ENCODE results near the gene FDX2. TPM values are rescaled to one million over a fixed set of nuclear protein-coding genes. Genes with fewer than 3 reads are reported as not detected.

The FDX2 gene
- total and polyA plus RNA-seq, 2 donors (not counting 3 experiments of a cell fraction or from before 2014, with no cell fraction given) = 20.5 to 59.8 TPM

DNA sequence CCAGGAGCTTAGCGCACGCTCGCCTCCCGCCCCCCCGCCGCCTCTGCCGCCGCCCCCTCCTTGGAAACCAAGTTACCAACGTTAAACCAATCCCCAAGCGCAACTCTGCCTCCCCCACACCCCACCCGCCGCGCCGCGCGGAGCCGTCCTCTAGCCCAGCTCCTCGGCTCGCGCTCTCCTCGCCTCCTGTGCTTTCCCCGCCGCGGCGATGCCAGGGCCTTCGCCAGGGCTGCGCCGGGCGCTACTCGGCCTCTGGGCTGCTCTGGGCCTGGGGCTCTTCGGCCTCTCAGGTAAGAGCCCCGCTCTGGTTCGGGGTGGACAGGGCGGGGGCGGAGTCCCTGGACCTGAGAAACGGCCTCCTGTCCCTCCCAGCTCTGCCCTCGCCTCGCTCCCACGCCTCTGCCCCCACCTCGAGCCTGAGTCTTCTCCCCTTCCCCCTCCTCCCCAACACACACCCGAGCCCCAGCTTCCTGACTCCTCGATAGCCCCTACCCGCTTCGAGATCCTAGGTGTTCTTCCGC, 25.9 kb downstream of the FDX2 start, which contains the start of gene ICAM5:
Gene ICAM5 (plus strand): TSS at position 117 of the 521 bp plus-strand sequence. CDS start 92 bp downstream, at position 209.
- FAIRE-seq = no peak
- dilution Hi-C loops (cut with MboI; ENCODE audit: extremely low pct_ligation_motif_present, low sequenced_read_pairs) = no loop called here

DNA sequence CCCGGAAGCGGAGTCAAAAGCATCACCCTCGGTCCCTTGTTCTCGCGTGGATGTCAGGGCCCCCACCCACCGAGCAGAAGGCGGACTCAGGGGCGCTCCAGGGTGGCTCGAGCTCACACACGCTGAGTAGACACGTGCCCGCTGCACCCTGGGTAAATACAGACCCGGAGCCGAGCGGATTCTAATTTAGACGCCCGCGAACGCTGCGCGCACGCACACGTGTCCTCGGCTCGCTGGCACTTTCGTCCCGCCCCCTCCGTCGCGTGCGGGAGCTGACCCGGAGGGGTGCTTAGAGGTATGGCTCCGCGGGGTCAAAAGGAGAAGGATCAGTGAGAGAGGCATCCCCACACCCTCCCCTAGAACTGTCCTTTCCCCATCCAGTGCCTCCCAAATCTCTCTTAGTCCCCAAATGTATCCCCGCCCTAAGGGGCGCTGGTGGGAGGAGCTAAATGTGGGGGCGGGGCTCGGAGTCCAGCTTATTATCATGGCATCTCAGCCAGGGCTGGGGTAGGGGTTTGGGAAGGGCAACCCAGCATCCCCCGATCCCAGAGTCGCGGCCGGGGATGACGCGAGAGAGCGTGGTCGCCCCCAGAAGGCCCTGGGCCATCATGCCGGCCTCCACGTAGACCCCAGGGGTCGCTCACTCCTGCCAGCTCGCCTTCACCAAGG, 26.5 kb downstream of the FDX2 start:
- H3K4me3 ChIP-seq (replicated peaks in 1 of 3; ENCODE audit: insufficient read depth in 1 of 3, low read depth in 1 of 3, low read length in 3 of 3) = peak overlapping the region in 1 of 3 experiments; percentile 9
- no peak for FAIRE-seq

More for the DNA sequence above, 25.9 kb downstream of the FDX2 start, which contains the start of gene ICAM5:
- Histone ChIP-seq H3K4me1 (ENCODE audit: control insufficient read depth, extremely low read depth, insufficient read depth, low read length) (peaks cover 27% of the 10 kb centered on the region), H3K9me3 (replicated peaks; ENCODE audit: control insufficient read depth, insufficient read depth, low read length) (no peaks in the 10 kb centered on the region), H3K36me3 (ENCODE audit: control insufficient read depth in 2 of 2, extremely low read depth in 1 of 2, insufficient read depth in 2 of 2, low read length in 2 of 2) (no peaks in the 10 kb centered on the region), H3K9me1 (replicated peaks; ENCODE audit: control insufficient read depth, extremely low read depth, insufficient read depth, low read length) (no peaks in the 10 kb centered on the region), H3K79me2 (ENCODE audit: control insufficient read depth, insufficient read depth, low read length) (no peaks in the 10 kb centered on the region), H3K9ac (replicated peaks; ENCODE audit: extremely low read depth, insufficient read depth, low read length) (no peak within 1 kb of the TSS), H3K27ac (ENCODE audit: insufficient read depth, low read depth, low read length) (no peak within 1 kb of the TSS), H3K27me3 (ENCODE audit: control insufficient read depth in 2 of 2, insufficient read depth in 2 of 2, low read length in 2 of 2) (peaks cover 42 to 56% of the 10 kb centered on the region in 2 experiments), H3K4me3 (replicated peaks in 1 of 3; ENCODE audit: insufficient read depth in 1 of 3, low read depth in 1 of 3, low read length in 3 of 3) (peak within 1 kb of the TSS in 1 of 3 experiments; percentile 9), H2AFZ (ENCODE audit: low read depth, low read length) (peak within 1 kb of the TSS; percentile 81), H3K4me2 (ENCODE audit: insufficient read depth, low read length) (peak within 1 kb of the TSS; percentile 51), H4K20me1 (replicated peaks; ENCODE audit: control insufficient read depth, extremely low read depth, insufficient read depth, low read length) (no peaks in the 10 kb centered on the region)
- BruUV-seq (replicated peaks) = no TSS peak
- CTCF ChIA-PET = interaction anchor here (0.7 to 2.4 kb wide), 8 partner anchors 10 to 127 kb away, joined by 3 to 29 read pairs (median 4); partner anchors contain the start of genes ICAM1 and ZGLP1
- POLR2A ChIA-PET = interaction anchor here (0.6 to 1.8 kb wide), 4 partner anchors 12 to 93 kb away, joined by 3 to 10 read pairs (median 7); partner anchors contain the start of gene ICAM1
- DNase-seq (ENCODE audit: low read depth, low spot score) = no peak
- intact Hi-C loops (cut with micrococcal nuclease) = loop anchor here (2.0 kb wide), 1 partner anchor 45 kb away; no protein-coding TSS in a partner anchor
- TF ChIP-seq POLR2A (IDR thresholded peaks at IDR 0.05; ENCODE audit: low read depth, low read length) = no peak
- TF ChIP-seq EZH2 (IDR thresholded peaks at IDR 0.05; ENCODE audit: borderline replicate concordance, low read depth, low read length, severe bottlenecking) = peak; percentile 37

More for the DNA sequence above, 26.5 kb downstream of the FDX2 start:
- TF ChIP-seq JUN (IDR thresholded peaks at IDR 0.05; ENCODE audit: borderline replicate concordance, insufficient read depth, insufficient read length, low read depth) = no peak
- peak; percentile 12 for TF ChIP-seq EZH2 (IDR thresholded peaks at IDR 0.05; ENCODE audit: borderline replicate concordance, low read depth, low read length, severe bottlenecking)
- TF ChIP-seq MYC (IDR thresholded peaks at IDR 0.05; ENCODE audit: low read depth, low read length) = no peak
- peak; percentile 74 for TF ChIP-seq MAX (IDR thresholded peaks at IDR 0.05; ENCODE audit: insufficient read depth, insufficient read length)
- no peak for TF ChIP-seq POLR2AphosphoS5 (IDR thresholded peaks at IDR 0.05; ENCODE audit: insufficient read depth, low read depth, low read length)
- no TSS peak for BruUV-seq (replicated peaks)
- Histone ChIP-seq H3K27ac (ENCODE audit: insufficient read depth, low read depth, low read length) (no peak overlapping the region), H4K20me1 (replicated peaks; ENCODE audit: control insufficient read depth, extremely low read depth, insufficient read depth, low read length) (no peaks in the 10 kb centered on the region), H2AFZ (ENCODE audit: low read depth, low read length) (peak overlapping the region; percentile 81), H3K4me2 (ENCODE audit: insufficient read depth, low read length) (peak overlapping the region; percentile 51), H3K4me1 (ENCODE audit: control insufficient read depth, extremely low read depth, insufficient read depth, low read length) (peaks cover 27% of the 10 kb centered on the region), H3K9me1 (replicated peaks; ENCODE audit: control insufficient read depth, extremely low read depth, insufficient read depth, low read length) (no peaks in the 10 kb centered on the region), H3K9me3 (replicated peaks; ENCODE audit: control insufficient read depth, insufficient read depth, low read length) (no peaks in the 10 kb centered on the region), H3K27me3 (ENCODE audit: control insufficient read depth in 2 of 2, insufficient read depth in 2 of 2, low read length in 2 of 2) (peaks cover 38 to 50% of the 10 kb centered on the region in 2 experiments), H3K79me2 (ENCODE audit: control insufficient read depth, insufficient read depth, low read length) (no peaks in the 10 kb centered on the region), H3K9ac (replicated peaks; ENCODE audit: extremely low read depth, insufficient read depth, low read length) (no peak overlapping the region), H3K36me3 (ENCODE audit: control insufficient read depth in 2 of 2, extremely low read depth in 1 of 2, insufficient read depth in 2 of 2, low read length in 2 of 2) (peaks cover 0 to 2% of the 10 kb centered on the region in 2 experiments)
- ChIA-PET POLR2A (interaction anchor here (0.6 to 1.8 kb wide), 4 partner anchors 13 to 94 kb away, joined by 3 to 10 read pairs (median 7); partner anchors contain the start of gene ICAM1), CTCF (interaction anchor here (0.7 to 2.4 kb wide), 8 partner anchors 9 to 127 kb away, joined by 3 to 29 read pairs (median 4); partner anchors contain the start of genes ICAM1 and ZGLP1)
- intact Hi-C loops (cut with micrococcal nuclease) (no loop called here), dilution Hi-C loops (cut with MboI; ENCODE audit: extremely low pct_ligation_motif_present, low sequenced_read_pairs) (no loop called here)
- no peak for DNase-seq (ENCODE audit: low read depth, low spot score)
